Measurements from ENCODE around the gene ERBIN.

GRCh38 chr5:66013906-66014305, 87.5 kb downstream of the ERBIN start:
- TF ChIP-seq CTCF (IDR thresholded peaks at IDR 0.05; ENCODE audit: low read depth, low read length, poor library complexity, severe bottlenecking) (no peak), EZH2phosphoT487 (IDR thresholded peaks at IDR 0.05; ENCODE audit: borderline replicate concordance, low read length) (no peak)
